Measurements from ENCODE around the gene HSPA14. TPM values are rescaled to one million over a fixed set of nuclear protein-coding genes. Genes with fewer than 3 reads are reported as not detected.

HSPA14 gene
- total RNA-seq = 10.0 TPM
- long read RNA-seq, transcript HSPA14-201 (14 exons, 1,904 nt) = major isoform, 17 of 21 reads
- long read RNA-seq, partial matches to known transcripts = 1 of 21 reads
- long read RNA-seq, other reads (novel, unspliced or antisense) = 3 of 21 reads

DNA sequence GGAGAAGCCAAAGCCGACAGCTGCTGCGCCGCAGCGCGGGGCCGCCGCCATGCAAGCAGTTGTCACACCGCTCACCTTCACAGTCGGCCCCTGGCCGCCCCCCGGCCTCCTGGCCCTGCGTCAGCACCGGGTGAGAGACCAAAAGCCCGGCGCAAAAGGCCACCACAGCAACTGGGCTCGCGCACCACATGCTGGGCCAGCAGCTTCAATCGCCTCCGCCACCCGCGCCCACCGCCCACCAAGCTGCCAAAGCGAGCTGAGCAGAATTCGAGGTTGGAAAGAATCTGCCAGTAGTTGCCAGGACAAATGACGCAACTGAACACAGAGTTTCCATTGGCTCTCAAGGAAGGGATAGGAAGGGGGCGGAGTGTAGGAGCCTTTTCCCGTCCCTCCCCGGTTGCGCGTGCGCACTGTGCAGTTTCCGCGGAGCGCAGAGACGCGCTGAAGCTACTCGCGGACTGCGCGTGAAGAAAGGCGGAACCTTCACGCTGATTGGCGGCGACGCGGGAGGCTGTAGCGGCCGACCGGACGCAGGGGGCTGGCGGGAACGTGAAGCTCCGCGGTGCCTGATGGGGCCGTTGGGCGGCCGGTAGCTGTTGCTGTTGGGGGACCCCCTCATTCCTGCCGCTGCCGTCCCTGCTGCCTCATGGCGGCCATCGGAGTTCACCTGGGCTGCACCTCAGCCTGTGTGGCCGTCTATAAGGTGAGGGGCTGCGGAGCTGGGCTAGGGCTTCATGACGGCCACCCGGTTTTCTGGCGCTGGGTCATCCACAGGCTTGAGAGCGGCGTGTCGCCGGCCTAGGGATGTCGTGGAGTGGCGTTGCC, at the start of gene HSPA14, which contains the start of the genes CDNF and MSANTD7:
Gene HSPA14 (plus strand): TSS at position 550 of the 825 bp plus-strand sequence. CDS start 97 bp downstream, at position 647.
Gene CDNF (minus strand): TSS at position 281 of the 825 bp plus-strand sequence. CDS start 91 bp downstream, at position 190.
Gene MSANTD7 (plus strand): TSS at position 550 of the 825 bp plus-strand sequence. CDS start 3,979 bp downstream, outside the sequence.
- Histone ChIP-seq H3K4me1 (peaks cover 16% of the 10 kb centered on the region), H3K27ac (peak within 1 kb of the TSS; percentile 97), H3K9me3 (no peaks in the 10 kb centered on the region), H3K4me3 (peak within 1 kb of the TSS; percentile 97), H3K27me3 (no peaks in the 10 kb centered on the region), H3K36me3 (peaks cover 24% of the 10 kb centered on the region)
- peak; percentile 98 for ATAC-seq
- DNase-seq = peak; percentile 100
- intact Hi-C loops (cut with DNase I) = no loop called here
- TF ChIP-seq, protein P1, sequence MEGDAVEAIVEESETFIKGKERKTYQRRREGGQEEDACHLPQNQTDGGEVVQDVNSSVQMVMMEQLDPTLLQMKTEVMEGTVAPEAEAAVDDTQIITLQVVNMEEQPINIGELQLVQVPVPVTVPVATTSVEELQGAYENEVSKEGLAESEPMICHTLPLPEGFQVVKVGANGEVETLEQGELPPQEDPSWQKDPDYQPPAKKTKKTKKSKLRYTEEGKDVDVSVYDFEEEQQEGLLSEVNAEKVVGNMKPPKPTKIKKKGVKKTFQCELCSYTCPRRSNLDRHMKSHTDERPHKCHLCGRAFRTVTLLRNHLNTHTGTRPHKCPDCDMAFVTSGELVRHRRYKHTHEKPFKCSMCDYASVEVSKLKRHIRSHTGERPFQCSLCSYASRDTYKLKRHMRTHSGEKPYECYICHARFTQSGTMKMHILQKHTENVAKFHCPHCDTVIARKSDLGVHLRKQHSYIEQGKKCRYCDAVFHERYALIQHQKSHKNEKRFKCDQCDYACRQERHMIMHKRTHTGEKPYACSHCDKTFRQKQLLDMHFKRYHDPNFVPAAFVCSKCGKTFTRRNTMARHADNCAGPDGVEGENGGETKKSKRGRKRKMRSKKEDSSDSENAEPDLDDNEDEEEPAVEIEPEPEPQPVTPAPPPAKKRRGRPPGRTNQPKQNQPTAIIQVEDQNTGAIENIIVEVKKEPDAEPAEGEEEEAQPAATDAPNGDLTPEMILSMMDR (IDR thresholded peaks at IDR 0.05) = no peak

- Histone ChIP-seq H3K4me1 (no peaks in the 10 kb centered on the region), H3K27me3 (no peaks in the 10 kb centered on the region), H3K9me3 (no peaks in the 10 kb centered on the region), H3K27ac (no peak overlapping the region), H3K36me3 (no peaks in the 10 kb centered on the region), H3K4me3 (no peak overlapping the region)
- intact Hi-C loops (cut with DNase I) = no loop called here
- DNase-seq = no peak
- TF ChIP-seq, protein P1 (IDR thresholded peaks at IDR 0.05) = no peak
- ATAC-seq = no peak
Measured at GRCh38 chr10:14798636-14799035, 39.5 kb upstream of the HSPA14 start.

- DNase-seq (no peak), ATAC-seq (no peak)
- TF ChIP-seq, protein P1 (IDR thresholded peaks at IDR 0.05) = no peak
- intact Hi-C loops (cut with DNase I) = no loop called here
- no peaks in the 10 kb centered on the region for H3K27me3 ChIP-seq
- H3K27ac ChIP-seq = no peak overlapping the region
- H3K9me3 ChIP-seq = no peaks in the 10 kb centered on the region
- H3K4me1 ChIP-seq = no peaks in the 10 kb centered on the region
- H3K36me3 ChIP-seq = no peaks in the 10 kb centered on the region
- no peak overlapping the region for H3K4me3 ChIP-seq
Measured at GRCh38 chr10:14800397-14800796, 37.7 kb upstream of the HSPA14 start.

GRCh38 chr10:14801723-14802122, 36.4 kb upstream of the HSPA14 start:
- intact Hi-C loops (cut with DNase I) = no loop called here

DNA sequence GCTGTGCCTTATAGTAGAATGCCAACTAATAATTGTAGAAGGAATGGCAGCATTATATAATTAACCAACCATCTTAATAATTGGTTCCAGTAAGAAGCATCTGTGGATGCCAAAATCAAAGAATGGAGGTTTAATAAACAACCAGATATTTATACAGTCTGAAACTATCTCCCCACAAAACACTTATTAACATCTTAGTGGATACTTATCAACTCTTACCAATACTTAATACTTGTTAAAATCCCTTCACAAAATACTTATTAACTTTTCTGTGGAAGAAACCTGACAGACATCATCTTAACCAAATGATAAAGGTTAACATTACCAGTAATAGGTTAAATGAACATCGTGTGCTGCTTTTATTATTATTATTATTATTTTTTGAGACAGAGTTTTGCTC, 34.3 kb upstream of the HSPA14 start:
- TF ChIP-seq, protein P1 (IDR thresholded peaks at IDR 0.05) = no peak
- H3K27ac ChIP-seq = no peak overlapping the region
- H3K36me3 ChIP-seq = no peaks in the 10 kb centered on the region
- intact Hi-C loops (cut with DNase I) = no loop called here
- no peaks in the 10 kb centered on the region for H3K9me3 ChIP-seq
- no peaks in the 10 kb centered on the region for H3K4me1 ChIP-seq
- H3K4me3 ChIP-seq = no peak overlapping the region
- DNase-seq (no peak), ATAC-seq (no peak)
- no peaks in the 10 kb centered on the region for H3K27me3 ChIP-seq

More at GRCh38 chr10:14801723-14802122, 36.4 kb upstream of the HSPA14 start:
- H3K4me1 ChIP-seq = no peaks in the 10 kb centered on the region
- no peaks in the 10 kb centered on the region for H3K9me3 ChIP-seq
- no peaks in the 10 kb centered on the region for H3K36me3 ChIP-seq
- no peak for DNase-seq
- TF ChIP-seq, protein P1 (IDR thresholded peaks at IDR 0.05) = no peak
- ATAC-seq = peak; percentile 24
- no peak overlapping the region for H3K4me3 ChIP-seq
- H3K27ac ChIP-seq = no peak overlapping the region
- no peaks in the 10 kb centered on the region for H3K27me3 ChIP-seq

Measured in upper lobe of right lung (tissue), 1 donor.